ENCODE results near the gene MRPL9.
"Not testable (repeated sequence)": the region's sequence is repeated elsewhere in the genome, so short reads cannot be mapped to it uniquely, and the experiment has no call there.

MRPL9 gene

DNA sequence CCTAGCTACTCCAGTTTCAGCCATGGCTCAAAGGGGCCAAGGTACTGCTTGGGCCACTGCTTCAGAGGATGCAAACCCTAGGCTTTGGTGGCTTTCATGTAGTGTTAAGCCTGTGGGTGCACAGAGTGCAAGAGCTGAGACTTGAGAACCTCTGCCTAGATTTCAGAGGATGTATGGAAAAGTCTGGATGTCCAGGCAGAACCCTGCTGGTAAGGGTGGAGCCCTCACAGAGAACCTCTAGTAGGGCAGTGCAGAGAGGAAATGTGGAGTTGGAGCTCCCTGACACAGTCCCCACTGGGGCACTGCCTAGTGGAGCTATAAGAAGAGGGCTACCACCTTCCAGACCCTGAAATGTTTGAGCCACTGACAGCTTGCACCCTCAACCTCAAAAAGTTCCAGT lies 25.8 kb downstream of the MRPL9 start:
- H3K79me2 ChIP-seq (ENCODE audit: insufficient read depth, low read length), result no peaks in the 10 kb centered on the region
- H2AFZ ChIP-seq (ENCODE audit: low read length), result no peak overlapping the region
- no peak overlapping the region for H3K27ac ChIP-seq (ENCODE audit: low read depth, low read length, poor library complexity, severe bottlenecking)
- H3K9me3 ChIP-seq (ENCODE audit: low read length), result peaks cover 12% of the 10 kb centered on the region
- peaks cover 8% of the 10 kb centered on the region; the same call in 1 of the 2 replicates for H3K36me3 ChIP-seq (ENCODE audit: insufficient read depth, low read length)
- H3K4me1 ChIP-seq (ENCODE audit: insufficient read depth, low read length, severe bottlenecking), result no peaks in the 10 kb centered on the region
- no peaks in the 10 kb centered on the region for H3K9me2 ChIP-seq (ENCODE audit: low read depth, low read length)
- no peaks in the 10 kb centered on the region for H3F3A ChIP-seq (ENCODE audit: insufficient read depth, low read length)
- TF ChIP-seq, protein P1, sequence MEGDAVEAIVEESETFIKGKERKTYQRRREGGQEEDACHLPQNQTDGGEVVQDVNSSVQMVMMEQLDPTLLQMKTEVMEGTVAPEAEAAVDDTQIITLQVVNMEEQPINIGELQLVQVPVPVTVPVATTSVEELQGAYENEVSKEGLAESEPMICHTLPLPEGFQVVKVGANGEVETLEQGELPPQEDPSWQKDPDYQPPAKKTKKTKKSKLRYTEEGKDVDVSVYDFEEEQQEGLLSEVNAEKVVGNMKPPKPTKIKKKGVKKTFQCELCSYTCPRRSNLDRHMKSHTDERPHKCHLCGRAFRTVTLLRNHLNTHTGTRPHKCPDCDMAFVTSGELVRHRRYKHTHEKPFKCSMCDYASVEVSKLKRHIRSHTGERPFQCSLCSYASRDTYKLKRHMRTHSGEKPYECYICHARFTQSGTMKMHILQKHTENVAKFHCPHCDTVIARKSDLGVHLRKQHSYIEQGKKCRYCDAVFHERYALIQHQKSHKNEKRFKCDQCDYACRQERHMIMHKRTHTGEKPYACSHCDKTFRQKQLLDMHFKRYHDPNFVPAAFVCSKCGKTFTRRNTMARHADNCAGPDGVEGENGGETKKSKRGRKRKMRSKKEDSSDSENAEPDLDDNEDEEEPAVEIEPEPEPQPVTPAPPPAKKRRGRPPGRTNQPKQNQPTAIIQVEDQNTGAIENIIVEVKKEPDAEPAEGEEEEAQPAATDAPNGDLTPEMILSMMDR (IDR thresholded peaks at IDR 0.05; ENCODE audit: low read length), result no peak
- no peak for TF ChIP-seq EZH2 (IDR thresholded peaks at IDR 0.05; ENCODE audit: borderline replicate concordance, low read length)
- no peaks in the 10 kb centered on the region for H4K20me1 ChIP-seq (ENCODE audit: insufficient read depth, low read length)
- H3K9ac ChIP-seq (ENCODE audit: low read length), result no peak overlapping the region
- no peak overlapping the region for H3K4me3 ChIP-seq (ENCODE audit: low read depth, low read length, poor library complexity, severe bottlenecking)
- no peak overlapping the region for H3K4me2 ChIP-seq (ENCODE audit: low read length)
- H3K27me3 ChIP-seq (ENCODE audit: insufficient read depth, low read length), result no peaks in the 10 kb centered on the region; the same call in 1 of the 2 replicates

DNA sequence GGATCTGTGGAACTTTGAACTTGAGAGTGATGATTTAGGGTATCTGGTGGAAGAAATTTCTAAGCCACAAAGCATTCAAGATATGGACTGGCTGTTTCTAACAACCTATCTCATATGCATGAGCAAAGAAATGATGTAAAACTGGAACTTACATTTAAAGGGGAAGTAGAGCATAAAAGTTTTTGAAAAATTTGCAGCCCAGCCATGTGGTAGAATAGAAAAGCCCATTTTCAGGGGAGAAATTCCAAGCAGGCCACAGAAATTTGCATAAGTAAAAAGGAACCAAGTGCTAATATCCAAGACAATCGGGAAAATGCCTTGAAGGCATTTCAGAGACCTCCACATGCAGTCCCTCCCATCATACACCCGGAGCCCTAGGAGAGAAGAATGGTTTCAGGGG lies 26.3 kb downstream of the MRPL9 start:
- Histone ChIP-seq H2AFZ (ENCODE audit: low read length) (no peak overlapping the region), H3K4me3 (ENCODE audit: low read depth, low read length, poor library complexity, severe bottlenecking) (no peak overlapping the region)
- TF ChIP-seq EZH2 (IDR thresholded peaks at IDR 0.05; ENCODE audit: borderline replicate concordance, low read length), result no peak
- TF ChIP-seq, protein P1 (IDR thresholded peaks at IDR 0.05; ENCODE audit: low read length), result no peak

DNA sequence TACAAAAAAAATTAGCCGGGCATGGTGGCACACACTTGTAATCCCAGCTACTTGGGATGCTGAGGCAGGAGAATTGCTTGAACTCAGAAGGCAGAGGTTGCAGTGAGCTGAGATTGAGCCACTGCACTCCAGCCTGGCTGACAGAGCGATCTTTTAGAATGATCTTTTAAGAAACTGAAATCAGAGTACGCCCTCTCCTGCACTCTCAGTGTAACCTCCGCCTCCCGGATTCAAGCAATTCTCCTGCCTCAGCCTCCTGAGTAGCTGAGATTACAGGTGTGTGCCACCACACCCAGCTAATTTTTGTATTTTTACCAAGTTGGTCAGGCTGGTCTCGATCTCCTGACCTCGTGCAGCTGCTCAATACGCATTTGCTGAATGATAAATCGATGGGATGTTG lies 29.3 kb downstream of the MRPL9 start:
- H3K4me3 ChIP-seq (ENCODE audit: low read depth, low read length, poor library complexity, severe bottlenecking); H3K27me3 ChIP-seq (ENCODE audit: insufficient read depth, low read length); H3F3A ChIP-seq (ENCODE audit: insufficient read depth, low read length); H3K79me2 ChIP-seq (ENCODE audit: insufficient read depth, low read length); H3K36me3 ChIP-seq (ENCODE audit: insufficient read depth, low read length); H3K4me1 ChIP-seq (ENCODE audit: insufficient read depth, low read length, severe bottlenecking); H4K20me1 ChIP-seq (ENCODE audit: insufficient read depth, low read length); H3K9ac ChIP-seq (ENCODE audit: low read length); H3K9me2 ChIP-seq (ENCODE audit: low read depth, low read length); H2AFZ ChIP-seq (ENCODE audit: low read length); H3K4me2 ChIP-seq (ENCODE audit: low read length); H3K27ac ChIP-seq (ENCODE audit: low read depth, low read length, poor library complexity, severe bottlenecking): not testable (repeated sequence)
- peaks cover 12% of the 10 kb centered on the region for H3K9me3 ChIP-seq (ENCODE audit: low read length)

More for the DNA sequence above, 26.3 kb downstream of the MRPL9 start:
- Histone ChIP-seq H3F3A (ENCODE audit: insufficient read depth, low read length) (no peaks in the 10 kb centered on the region), H3K27me3 (ENCODE audit: insufficient read depth, low read length) (no peaks in the 10 kb centered on the region; the same call in 1 of the 2 replicates), H3K9me2 (ENCODE audit: low read depth, low read length) (no peaks in the 10 kb centered on the region), H3K79me2 (ENCODE audit: insufficient read depth, low read length) (no peaks in the 10 kb centered on the region), H3K9me3 (ENCODE audit: low read length) (peaks cover 12% of the 10 kb centered on the region), H3K4me2 (ENCODE audit: low read length) (no peak overlapping the region), H3K36me3 (ENCODE audit: insufficient read depth, low read length) (peaks cover 8% of the 10 kb centered on the region; the same call in 1 of the 2 replicates), H4K20me1 (ENCODE audit: insufficient read depth, low read length) (no peaks in the 10 kb centered on the region), H3K9ac (ENCODE audit: low read length) (no peak overlapping the region), H3K27ac (ENCODE audit: low read depth, low read length, poor library complexity, severe bottlenecking) (no peak overlapping the region), H3K4me1 (ENCODE audit: insufficient read depth, low read length, severe bottlenecking) (no peaks in the 10 kb centered on the region)

DNA sequence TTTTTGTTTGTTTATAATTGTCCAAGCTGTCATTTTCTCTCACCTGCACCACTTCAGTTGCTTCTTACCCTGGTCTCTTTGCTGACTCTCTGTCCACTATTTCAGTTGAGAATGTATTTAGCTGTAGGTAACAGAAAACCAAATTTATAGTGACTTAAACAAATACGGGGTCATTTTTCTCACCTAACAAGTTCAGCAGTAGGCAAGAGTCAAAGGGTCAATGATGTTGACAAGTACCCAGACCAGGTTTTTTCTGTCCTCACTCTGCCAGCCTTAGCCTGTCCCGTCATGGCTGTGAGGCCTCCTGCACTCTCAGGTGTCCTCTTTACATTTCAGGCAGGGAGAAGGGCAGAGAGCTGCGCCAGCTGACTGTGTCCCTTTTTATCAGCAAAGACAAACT lies 30.2 kb downstream of the MRPL9 start:
- Histone ChIP-seq H3K27me3 (ENCODE audit: insufficient read depth, low read length) (peaks cover 3% of the 10 kb centered on the region; the same call in 1 of the 2 replicates), H3F3A (ENCODE audit: insufficient read depth, low read length) (no peaks in the 10 kb centered on the region), H3K4me2 (ENCODE audit: low read length) (no peak overlapping the region), H3K4me1 (ENCODE audit: insufficient read depth, low read length, severe bottlenecking) (no peaks in the 10 kb centered on the region), H3K27ac (ENCODE audit: low read depth, low read length, poor library complexity, severe bottlenecking) (no peak overlapping the region), H3K4me3 (ENCODE audit: low read depth, low read length, poor library complexity, severe bottlenecking) (no peak overlapping the region), H3K36me3 (ENCODE audit: insufficient read depth, low read length) (peaks cover 8% of the 10 kb centered on the region; the same call in 1 of the 2 replicates), H3K9ac (ENCODE audit: low read length) (no peak overlapping the region), H3K9me3 (ENCODE audit: low read length) (peaks cover 12% of the 10 kb centered on the region), H2AFZ (ENCODE audit: low read length) (no peak overlapping the region), H4K20me1 (ENCODE audit: insufficient read depth, low read length) (no peaks in the 10 kb centered on the region), H3K9me2 (ENCODE audit: low read depth, low read length) (no peaks in the 10 kb centered on the region), H3K79me2 (ENCODE audit: insufficient read depth, low read length) (no peaks in the 10 kb centered on the region)
- no peak for TF ChIP-seq EZH2 (IDR thresholded peaks at IDR 0.05; ENCODE audit: borderline replicate concordance, low read length)
- TF ChIP-seq, protein P1 (IDR thresholded peaks at IDR 0.05; ENCODE audit: low read length), result no peak

Data from OCI-LY1 (cell line).